Epithelial cell of esophagus (primary cell): ENCODE data around the gene ZNF576.
A peak's percentile ranks its signal among the peaks of the same experiment; 100 is the strongest.

ENCODE experiments used
- DNase-seq: peaks from one replicate; pipeline ENCODE4 v3.0.0; 2010; ENCODE audit warnings: low read depth
- H3K4me3 ChIP-seq: 2 replicates; pipeline ENCODE4 v1.5.1; 2011; ENCODE audit warnings: mild to moderate bottlenecking, low read length, control low read depth
- TF ChIP-seq, protein P1 (sequence below): IDR thresholded peaks from 2 replicates; pipeline ENCODE4 v1.5.1; 2011; ENCODE audit warnings: low read depth, mild to moderate bottlenecking, low read length, control low read depth, inconsistent platforms; ENCODE audit not compliant: insufficient read depth; ENCODE audit errors: missing control alignments

ZNF576 gene

DNA sequence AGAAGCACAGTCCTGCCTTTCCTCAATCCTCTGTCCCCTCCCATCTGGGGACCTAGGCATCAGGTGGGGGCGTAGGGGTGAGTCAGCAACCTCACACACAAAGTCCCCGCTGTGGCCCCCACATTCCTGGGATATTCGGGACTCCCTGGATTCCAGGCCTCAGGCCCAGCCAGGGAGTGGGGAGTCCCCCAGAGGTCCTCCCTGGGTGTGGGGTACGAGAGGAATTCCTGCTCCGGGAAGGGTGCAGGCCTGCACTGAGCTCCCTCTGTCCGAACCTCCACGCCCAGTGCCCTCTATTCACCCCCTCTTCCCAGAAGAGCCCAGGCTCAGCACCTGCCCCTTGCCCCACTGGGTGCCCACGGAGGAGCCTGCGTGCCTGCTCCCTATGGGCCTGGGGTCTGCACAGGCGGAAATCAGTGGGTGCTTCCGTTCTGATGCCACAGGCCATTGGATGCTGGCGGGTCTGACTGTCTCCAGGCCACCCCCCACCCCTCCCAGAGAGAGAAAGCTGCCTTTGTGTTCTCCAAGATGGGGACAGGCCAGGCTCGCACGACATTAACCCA is 39.8 kb downstream of the ZNF576 start:
- TF ChIP-seq, protein P1, sequence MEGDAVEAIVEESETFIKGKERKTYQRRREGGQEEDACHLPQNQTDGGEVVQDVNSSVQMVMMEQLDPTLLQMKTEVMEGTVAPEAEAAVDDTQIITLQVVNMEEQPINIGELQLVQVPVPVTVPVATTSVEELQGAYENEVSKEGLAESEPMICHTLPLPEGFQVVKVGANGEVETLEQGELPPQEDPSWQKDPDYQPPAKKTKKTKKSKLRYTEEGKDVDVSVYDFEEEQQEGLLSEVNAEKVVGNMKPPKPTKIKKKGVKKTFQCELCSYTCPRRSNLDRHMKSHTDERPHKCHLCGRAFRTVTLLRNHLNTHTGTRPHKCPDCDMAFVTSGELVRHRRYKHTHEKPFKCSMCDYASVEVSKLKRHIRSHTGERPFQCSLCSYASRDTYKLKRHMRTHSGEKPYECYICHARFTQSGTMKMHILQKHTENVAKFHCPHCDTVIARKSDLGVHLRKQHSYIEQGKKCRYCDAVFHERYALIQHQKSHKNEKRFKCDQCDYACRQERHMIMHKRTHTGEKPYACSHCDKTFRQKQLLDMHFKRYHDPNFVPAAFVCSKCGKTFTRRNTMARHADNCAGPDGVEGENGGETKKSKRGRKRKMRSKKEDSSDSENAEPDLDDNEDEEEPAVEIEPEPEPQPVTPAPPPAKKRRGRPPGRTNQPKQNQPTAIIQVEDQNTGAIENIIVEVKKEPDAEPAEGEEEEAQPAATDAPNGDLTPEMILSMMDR: no peak
- H3K4me3 ChIP-seq: no peak overlapping the region
- no peak for DNase-seq

DNA sequence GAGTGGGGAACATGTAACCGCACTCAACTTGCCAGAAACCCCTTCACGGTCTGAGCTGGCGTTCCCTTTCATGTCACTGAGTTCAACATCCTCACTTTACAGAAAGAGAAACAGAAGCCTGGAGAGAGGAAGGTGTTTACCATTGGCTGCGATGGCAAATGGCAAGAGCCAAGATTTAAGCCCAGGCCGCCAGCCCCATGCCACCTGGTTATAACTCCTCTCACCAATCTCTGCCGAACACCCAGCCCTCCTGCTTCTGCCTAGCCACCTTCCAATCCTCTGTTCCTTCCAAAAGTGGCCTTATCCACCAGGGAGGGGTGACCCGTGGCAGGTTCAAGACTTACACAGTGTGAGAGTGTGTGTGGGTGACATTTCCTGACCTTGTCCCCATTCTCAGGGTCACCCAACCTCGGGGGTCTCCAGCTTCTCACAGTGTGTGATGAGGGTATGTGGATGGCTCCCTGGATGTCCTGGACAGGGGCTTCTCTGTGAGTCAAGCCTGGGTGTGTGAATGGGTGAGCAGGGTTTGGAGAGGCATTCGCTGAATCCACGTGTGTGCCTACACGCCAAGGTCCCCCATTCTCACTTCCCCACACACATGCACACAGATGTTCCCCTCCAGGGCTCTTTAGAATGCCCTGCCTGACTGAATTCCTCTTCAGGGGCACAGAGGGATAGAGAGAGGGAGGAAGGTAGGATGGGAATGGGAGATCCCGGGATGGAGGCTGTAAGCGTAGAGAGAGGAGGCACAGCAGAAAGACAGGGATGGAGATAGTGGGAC is 42.0 kb downstream of the ZNF576 start:
- DNase-seq: no peak
- TF ChIP-seq, protein P1: no peak
- H3K4me3 ChIP-seq: peak overlapping the region; percentile 62

DNA sequence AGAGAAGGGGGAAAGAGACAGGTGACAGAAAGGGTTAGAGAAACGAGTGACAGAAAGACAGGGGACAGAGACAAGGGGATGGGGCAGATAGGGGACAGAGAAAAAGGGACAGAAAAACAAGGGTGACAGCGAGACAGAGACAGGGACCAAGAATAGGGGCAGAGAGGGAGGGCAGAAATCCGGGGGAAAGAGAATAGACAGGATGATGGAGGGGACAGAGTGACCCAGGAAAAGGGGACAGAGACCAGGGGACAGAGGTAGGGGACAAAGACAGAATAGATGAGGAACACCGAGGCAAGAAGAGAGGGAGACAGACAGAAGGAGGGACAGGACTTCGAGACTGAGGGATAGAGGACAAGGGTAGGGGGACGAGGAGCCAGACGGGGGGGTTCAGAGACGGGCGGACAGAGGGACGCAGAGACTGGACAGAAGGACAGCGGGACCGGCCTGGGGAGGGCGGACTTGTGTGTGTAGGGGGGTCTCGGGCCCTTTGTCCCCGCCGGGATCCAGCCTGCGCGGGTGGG is 42.7 kb downstream of the ZNF576 start:
- peak overlapping the region; percentile 62 for H3K4me3 ChIP-seq
- no peak for DNase-seq
- TF ChIP-seq, protein P1: no peak

DNA sequence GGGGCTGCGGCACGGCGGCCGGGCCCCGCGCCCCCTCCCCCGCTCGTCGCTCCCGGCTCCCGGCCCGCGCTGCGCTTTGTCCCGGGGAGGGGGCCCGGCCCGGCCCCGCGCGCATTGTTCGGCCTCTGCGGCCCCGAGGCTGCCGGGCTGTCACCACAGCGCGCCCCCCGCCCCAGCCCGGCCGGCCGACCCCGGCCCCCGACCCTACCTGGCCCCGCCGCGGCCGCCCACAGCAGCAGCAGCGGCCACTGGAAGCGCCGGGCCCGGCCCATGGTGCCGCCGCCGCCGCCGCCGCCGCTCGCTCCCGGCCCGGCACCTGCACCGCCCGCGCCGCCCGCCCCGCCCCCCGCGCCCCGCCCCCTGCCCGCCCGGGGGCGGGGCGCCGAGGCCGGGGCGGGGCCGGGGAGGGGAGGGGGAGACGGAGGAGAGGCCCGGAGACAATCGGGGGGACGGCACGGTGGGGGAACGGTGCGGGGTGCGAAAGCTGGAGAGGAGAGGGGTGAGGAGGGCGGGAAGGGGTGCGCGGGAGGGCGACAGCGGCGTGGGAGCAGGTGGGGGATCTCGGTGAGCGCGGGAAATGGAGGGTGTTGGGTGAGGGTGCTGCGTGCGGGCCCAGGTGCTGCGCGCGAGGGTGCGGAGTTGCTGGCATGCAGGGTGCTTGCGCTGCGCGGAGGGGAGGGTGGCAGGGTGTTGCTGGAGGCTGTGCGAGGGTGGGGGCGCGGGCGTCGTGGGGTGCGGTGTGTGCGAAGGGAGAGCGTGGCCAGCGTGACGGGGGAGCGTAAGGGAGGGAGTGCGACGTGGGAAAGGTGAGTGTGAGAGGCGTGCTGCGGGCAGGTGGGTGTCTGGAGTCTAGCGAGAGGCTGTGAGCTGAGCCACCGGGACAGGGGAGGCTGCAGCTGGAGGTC is 43.4 kb downstream of the ZNF576 start, which contains the start of gene CADM4:
Gene CADM4 (minus strand): TSS at position 332 of the 905 bp plus-strand sequence. CDS start 60 bp downstream, at position 272.
- TF ChIP-seq, protein P1: no peak
- peak within 1 kb of the TSS; percentile 63 for H3K4me3 ChIP-seq
- DNase-seq: no peak

DNA sequence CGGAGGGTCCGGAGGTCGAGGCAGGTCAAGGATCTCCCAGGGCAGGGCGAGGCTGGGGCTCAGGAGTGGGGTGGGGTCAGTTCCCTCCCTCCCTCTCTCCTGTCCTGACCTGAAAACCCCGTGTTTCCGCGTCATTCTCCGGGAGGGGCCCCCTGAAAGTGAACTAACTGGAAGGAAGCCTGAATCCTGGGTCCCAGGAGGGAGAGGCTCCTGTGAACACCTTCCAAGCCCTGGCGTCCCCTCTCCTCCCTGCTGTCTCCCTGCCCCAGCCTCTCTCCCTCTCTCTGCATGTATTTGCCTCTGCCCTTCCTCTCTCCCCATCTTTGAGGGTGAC is 44.0 kb downstream of the ZNF576 start:
- H3K4me3 ChIP-seq: peak overlapping the region; percentile 63
- no peak for DNase-seq
- TF ChIP-seq, protein P1: no peak

DNA sequence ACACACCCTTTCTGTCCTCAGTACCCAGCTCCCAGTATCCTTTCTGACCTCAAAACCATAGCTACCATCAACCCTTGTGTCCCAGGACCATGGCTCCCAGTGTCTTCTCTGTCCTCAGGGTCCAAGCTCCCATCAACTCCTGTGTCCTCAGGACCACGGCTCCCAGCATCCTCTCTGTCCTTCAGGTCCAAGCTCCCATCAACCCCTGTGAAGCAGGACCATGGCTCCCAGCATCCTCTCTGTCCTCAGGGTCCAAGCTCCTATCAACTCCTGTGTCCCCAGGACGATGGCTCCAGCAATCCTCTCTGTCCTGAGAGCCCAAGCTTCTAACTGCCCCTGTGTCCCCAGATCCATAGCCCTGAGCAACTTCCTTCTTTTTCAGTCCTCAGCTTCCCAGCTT is 44.9 kb downstream of the ZNF576 start:
- DNase-seq: no peak
- TF ChIP-seq, protein P1: no peak
- no peak overlapping the region for H3K4me3 ChIP-seq
